ENCODE data around the gene GRIK3.

The GRIK3 gene

DNA sequence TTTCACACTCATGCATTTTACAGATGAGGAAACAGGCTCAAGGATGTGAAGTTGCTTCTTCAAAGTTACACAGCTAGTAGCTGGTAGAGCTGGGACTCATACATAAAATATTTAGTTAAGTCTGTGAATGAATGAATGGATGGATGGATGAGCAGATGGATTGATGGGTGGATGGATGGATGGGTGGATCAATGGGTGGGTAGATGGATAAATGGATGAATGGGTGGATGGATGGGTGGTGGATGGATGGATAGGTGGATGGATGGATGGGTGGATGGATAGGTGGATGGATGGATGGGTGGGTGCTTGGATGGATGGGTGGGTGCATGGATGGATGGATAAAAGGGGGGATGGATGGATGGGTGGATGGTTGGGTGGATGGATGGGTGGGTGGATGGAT is 240.9 kb downstream of the GRIK3 start:
- no peaks in the 10 kb centered on the region for H3K4me1 ChIP-seq (ENCODE audit: control insufficient read depth, insufficient read depth, low read length)
- H3K27ac ChIP-seq (ENCODE audit: low read length), result no peak overlapping the region
- H3K27me3 ChIP-seq (ENCODE audit: control insufficient read depth in 1 of 2, insufficient read depth in 2 of 2, low read length in 2 of 2), result peaks cover 0 to 10% of the 10 kb centered on the region in 2 donors
- no peaks in the 10 kb centered on the region for H3K36me3 ChIP-seq (ENCODE audit: control insufficient read depth in 2 of 2, insufficient read depth in 2 of 2, low read length in 2 of 2)
- no peak overlapping the region for H3K4me3 ChIP-seq (ENCODE audit: low read length in 2 of 2)
- no peak overlapping the region for H3K9ac ChIP-seq (ENCODE audit: low read length in 2 of 2)
- H3K9me3 ChIP-seq (ENCODE audit: control insufficient read depth in 2 of 2, low read length in 2 of 2), result no peaks in the 10 kb centered on the region

DNA sequence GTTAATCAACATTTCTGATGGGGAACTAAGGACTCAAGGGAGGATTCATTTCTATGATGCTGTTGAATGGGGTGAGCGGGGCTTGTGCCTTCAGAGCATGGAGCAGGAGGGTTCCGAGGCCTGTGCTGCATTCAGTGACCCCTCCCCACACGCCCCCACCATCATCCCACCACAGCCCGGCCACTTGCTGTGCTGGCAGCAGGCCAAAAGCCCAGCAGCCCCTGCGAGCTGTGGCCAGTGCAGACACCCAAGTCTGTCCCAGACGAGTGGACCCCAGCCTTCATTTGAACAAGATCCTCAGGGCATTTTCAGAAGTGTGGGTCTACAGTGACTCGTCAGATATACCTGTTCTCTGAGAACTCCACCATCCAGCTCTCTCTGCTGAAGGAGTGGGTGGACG is 242.0 kb downstream of the GRIK3 start:
- no peak overlapping the region for H3K4me3 ChIP-seq (ENCODE audit: low read length in 2 of 2)
- peaks cover 0 to 8% of the 10 kb centered on the region in 2 donors for H3K27me3 ChIP-seq (ENCODE audit: control insufficient read depth in 1 of 2, insufficient read depth in 2 of 2, low read length in 2 of 2)
- H3K36me3 ChIP-seq (ENCODE audit: control insufficient read depth in 2 of 2, insufficient read depth in 2 of 2, low read length in 2 of 2), result no peaks in the 10 kb centered on the region
- no peak overlapping the region for H3K27ac ChIP-seq (ENCODE audit: low read length)
- no peaks in the 10 kb centered on the region for H3K4me1 ChIP-seq (ENCODE audit: control insufficient read depth, insufficient read depth, low read length)
- H3K9ac ChIP-seq (ENCODE audit: low read length in 2 of 2), result no peak overlapping the region
- no peaks in the 10 kb centered on the region for H3K9me3 ChIP-seq (ENCODE audit: control insufficient read depth in 2 of 2, low read length in 2 of 2)

DNA sequence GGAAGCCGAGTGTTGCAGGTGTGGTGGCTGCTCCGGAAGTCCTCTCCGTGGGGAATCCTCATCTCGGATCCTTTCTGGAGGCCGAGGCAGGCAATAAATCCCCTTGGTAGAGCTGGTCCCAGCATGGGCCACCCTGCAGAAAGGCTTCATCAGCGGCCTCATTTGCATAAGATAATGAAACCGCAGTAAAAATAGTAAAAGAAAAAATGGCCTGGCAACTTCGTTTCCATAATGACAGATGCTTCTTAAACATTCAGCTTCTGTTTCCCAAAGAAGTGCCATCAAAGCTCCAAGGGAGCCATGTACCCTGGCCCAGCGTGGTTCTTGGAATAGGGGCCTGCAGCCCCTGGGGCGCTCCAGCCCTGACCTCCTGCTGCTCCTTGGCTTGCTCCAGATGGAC is 244.1 kb downstream of the GRIK3 start:
- Histone ChIP-seq H3K27me3 (ENCODE audit: control insufficient read depth in 1 of 2, insufficient read depth in 2 of 2, low read length in 2 of 2) (peaks cover 0 to 9% of the 10 kb centered on the region in 2 donors), H3K4me1 (ENCODE audit: control insufficient read depth, insufficient read depth, low read length) (no peaks in the 10 kb centered on the region), H3K9ac (ENCODE audit: low read length in 2 of 2) (no peak overlapping the region), H3K36me3 (ENCODE audit: control insufficient read depth in 2 of 2, insufficient read depth in 2 of 2, low read length in 2 of 2) (no peaks in the 10 kb centered on the region), H3K9me3 (ENCODE audit: control insufficient read depth in 2 of 2, low read length in 2 of 2) (no peaks in the 10 kb centered on the region), H3K4me3 (ENCODE audit: low read length in 2 of 2) (no peak overlapping the region), H3K27ac (ENCODE audit: low read length) (no peak overlapping the region)

DNA sequence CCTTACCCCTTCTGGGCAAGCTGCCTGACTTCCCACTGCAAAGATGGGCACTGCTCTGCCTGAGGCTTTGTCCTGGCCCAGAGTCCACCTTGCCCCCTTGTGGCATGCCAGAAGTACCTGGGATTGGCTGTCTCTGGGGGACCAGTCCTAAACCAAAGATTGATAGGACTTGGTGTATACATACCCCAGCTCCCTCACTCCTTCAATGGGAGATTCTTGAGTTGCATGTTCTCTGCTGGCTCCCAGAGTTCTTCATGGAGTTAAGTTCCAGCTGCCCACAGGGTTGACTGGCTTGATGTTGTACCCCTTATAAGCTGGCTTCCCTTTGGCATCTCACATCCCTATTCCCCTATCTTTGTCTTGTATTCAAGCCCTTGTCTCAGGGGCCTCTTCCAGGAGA is 244.8 kb downstream of the GRIK3 start:
- no peaks in the 10 kb centered on the region for H3K4me1 ChIP-seq (ENCODE audit: control insufficient read depth, insufficient read depth, low read length)
- no peak overlapping the region for H3K27ac ChIP-seq (ENCODE audit: low read length)
- H3K4me3 ChIP-seq (ENCODE audit: low read length in 2 of 2), result no peak overlapping the region
- no peaks in the 10 kb centered on the region for H3K9me3 ChIP-seq (ENCODE audit: control insufficient read depth in 2 of 2, low read length in 2 of 2)
- H3K27me3 ChIP-seq (ENCODE audit: control insufficient read depth in 1 of 2, insufficient read depth in 2 of 2, low read length in 2 of 2), result peaks cover 0 to 9% of the 10 kb centered on the region in 2 donors
- no peak overlapping the region for H3K9ac ChIP-seq (ENCODE audit: low read length in 2 of 2)
- H3K36me3 ChIP-seq (ENCODE audit: control insufficient read depth in 2 of 2, insufficient read depth in 2 of 2, low read length in 2 of 2), result no peaks in the 10 kb centered on the region

DNA sequence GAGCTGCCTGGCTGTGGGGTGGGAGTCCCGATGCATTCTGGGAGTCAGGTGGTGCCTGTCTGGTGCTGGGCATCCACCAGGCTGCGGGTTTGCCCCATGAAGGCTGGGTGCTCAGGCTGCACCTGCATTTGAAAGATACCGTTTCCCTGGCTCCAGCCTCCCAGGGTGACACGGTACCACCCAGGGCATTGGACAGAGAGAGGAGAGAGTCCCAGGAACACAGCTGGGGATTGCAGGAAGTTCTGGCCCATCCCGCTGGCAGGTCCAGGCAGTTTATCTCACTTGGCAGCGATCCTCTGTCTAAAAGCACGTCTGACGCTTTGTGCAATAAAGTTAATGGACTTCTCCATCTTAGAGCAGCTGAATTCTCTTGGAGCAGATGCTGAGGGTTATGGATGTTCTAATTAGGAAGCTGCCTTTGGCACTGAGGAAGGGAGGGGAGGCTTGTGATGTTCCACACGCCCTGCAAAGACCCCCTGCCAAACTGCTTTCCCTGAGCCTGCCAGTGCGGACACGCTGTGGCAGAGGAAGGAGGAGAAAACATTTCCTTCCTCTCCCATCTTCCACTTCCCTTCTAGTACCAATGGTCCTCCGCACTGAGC is 246.9 kb downstream of the GRIK3 start:
- H3K36me3 ChIP-seq (ENCODE audit: control insufficient read depth in 2 of 2, insufficient read depth in 2 of 2, low read length in 2 of 2), result no peaks in the 10 kb centered on the region
- no peak overlapping the region for H3K4me3 ChIP-seq (ENCODE audit: low read length in 2 of 2)
- H3K4me1 ChIP-seq (ENCODE audit: control insufficient read depth, insufficient read depth, low read length), result no peaks in the 10 kb centered on the region
- H3K9ac ChIP-seq (ENCODE audit: low read length in 2 of 2), result no peak overlapping the region
- no peaks in the 10 kb centered on the region for H3K9me3 ChIP-seq (ENCODE audit: control insufficient read depth in 2 of 2, low read length in 2 of 2)
- peaks cover 0 to 11% of the 10 kb centered on the region in 2 donors for H3K27me3 ChIP-seq (ENCODE audit: control insufficient read depth in 1 of 2, insufficient read depth in 2 of 2, low read length in 2 of 2)
- no peak overlapping the region for H3K27ac ChIP-seq (ENCODE audit: low read length)

DNA sequence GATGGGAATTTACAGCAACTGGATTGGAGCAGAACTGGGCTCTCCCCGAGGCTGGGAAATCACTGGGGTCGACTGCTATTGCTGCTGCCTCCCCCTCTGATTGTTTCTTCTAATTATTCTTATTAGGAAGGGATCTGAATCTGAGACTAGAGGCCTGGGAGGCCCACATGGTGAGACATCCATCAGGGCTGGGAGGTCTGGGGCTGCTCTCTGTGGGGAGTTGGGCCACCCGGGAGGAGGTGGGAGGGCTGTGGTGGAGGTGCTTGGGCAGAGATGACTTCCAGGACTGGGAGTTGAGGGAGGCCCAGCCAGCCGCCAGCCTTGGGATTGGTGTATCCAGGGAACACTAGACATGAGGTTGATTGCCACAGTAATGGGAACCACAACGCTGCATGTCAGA is 247.9 kb downstream of the GRIK3 start:
- Histone ChIP-seq H3K9me3 (ENCODE audit: control insufficient read depth in 2 of 2, low read length in 2 of 2) (no peaks in the 10 kb centered on the region), H3K4me3 (ENCODE audit: low read length in 2 of 2) (no peak overlapping the region), H3K27me3 (ENCODE audit: control insufficient read depth in 1 of 2, insufficient read depth in 2 of 2, low read length in 2 of 2) (peaks cover 0 to 11% of the 10 kb centered on the region in 2 donors), H3K9ac (ENCODE audit: low read length in 2 of 2) (no peak overlapping the region), H3K4me1 (ENCODE audit: control insufficient read depth, insufficient read depth, low read length) (no peaks in the 10 kb centered on the region), H3K36me3 (ENCODE audit: control insufficient read depth in 2 of 2, insufficient read depth in 2 of 2, low read length in 2 of 2) (no peaks in the 10 kb centered on the region), H3K27ac (ENCODE audit: low read length) (no peak overlapping the region)

DNA sequence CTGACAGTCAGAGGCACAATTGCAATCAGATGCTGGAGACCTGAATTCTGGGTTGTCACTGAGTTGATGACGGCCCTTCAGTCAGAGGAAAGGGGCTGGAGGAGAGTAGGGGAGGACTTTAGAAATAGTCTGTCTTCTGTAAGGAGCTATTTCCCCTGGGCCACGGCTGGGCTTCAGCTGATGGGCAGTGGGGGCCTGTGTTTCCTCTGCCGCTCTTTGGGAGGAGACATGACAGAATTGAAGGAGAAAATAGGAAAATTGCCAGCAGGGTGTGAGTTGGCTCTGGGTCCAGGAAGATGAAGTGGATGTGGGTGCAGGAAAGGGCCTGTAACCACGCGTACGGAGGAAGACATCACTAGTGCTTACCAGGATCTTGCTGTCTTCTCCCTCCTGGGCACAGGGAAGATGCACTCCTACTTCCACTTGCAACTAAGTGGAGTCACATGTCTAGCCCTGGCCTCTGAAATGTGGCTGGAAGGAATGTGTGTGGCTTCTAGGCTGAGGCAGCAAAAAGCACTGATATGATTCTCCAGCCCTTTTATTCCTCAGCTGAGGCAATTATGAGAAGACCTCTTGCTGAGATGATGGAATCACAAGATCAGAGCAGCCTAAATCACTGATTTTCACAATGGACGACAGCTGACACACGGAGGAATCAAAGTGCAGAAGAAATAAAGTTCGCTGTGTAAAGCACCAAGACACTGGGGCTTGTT is 250.0 kb downstream of the GRIK3 start:
- peaks cover 0 to 9% of the 10 kb centered on the region in 2 donors for H3K27me3 ChIP-seq (ENCODE audit: control insufficient read depth in 1 of 2, insufficient read depth in 2 of 2, low read length in 2 of 2)
- no peak overlapping the region for H3K27ac ChIP-seq (ENCODE audit: low read length)
- H3K36me3 ChIP-seq (ENCODE audit: control insufficient read depth in 2 of 2, insufficient read depth in 2 of 2, low read length in 2 of 2), result no peaks in the 10 kb centered on the region
- no peak overlapping the region for H3K9ac ChIP-seq (ENCODE audit: low read length in 2 of 2)
- no peak overlapping the region for H3K4me3 ChIP-seq (ENCODE audit: low read length in 2 of 2)
- H3K9me3 ChIP-seq (ENCODE audit: control insufficient read depth in 2 of 2, low read length in 2 of 2), result no peaks in the 10 kb centered on the region
- H3K4me1 ChIP-seq (ENCODE audit: control insufficient read depth, insufficient read depth, low read length), result no peaks in the 10 kb centered on the region

DNA sequence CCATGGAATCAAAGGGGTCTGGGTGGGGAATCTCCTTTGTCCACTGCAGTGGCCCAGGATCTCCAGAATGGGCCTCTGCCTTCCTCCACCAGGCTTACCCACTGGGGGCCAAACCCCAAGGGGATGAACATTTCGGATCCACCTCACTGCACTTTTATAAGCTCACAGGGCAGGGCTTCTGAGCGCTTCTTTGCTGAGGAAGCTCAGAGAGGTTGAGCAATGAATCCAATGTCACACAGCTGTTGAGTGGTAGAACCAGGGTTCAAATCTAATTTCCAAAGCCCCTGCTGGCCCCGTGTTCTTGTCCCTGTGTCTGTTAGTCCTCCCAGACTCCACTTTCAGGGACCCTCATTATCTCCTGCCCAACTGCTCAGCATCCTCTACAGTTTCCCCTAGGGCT is 250.8 kb downstream of the GRIK3 start:
- H3K4me3 ChIP-seq (ENCODE audit: low read length in 2 of 2), result no peak overlapping the region
- no peak overlapping the region for H3K9ac ChIP-seq (ENCODE audit: low read length in 2 of 2)
- H3K4me1 ChIP-seq (ENCODE audit: control insufficient read depth, insufficient read depth, low read length), result no peaks in the 10 kb centered on the region
- no peaks in the 10 kb centered on the region for H3K9me3 ChIP-seq (ENCODE audit: control insufficient read depth in 2 of 2, low read length in 2 of 2)
- H3K27ac ChIP-seq (ENCODE audit: low read length), result no peak overlapping the region
- peaks cover 4 to 5% of the 10 kb centered on the region in 2 donors for H3K27me3 ChIP-seq (ENCODE audit: control insufficient read depth in 1 of 2, insufficient read depth in 2 of 2, low read length in 2 of 2)
- no peaks in the 10 kb centered on the region for H3K36me3 ChIP-seq (ENCODE audit: control insufficient read depth in 2 of 2, insufficient read depth in 2 of 2, low read length in 2 of 2)

DNA sequence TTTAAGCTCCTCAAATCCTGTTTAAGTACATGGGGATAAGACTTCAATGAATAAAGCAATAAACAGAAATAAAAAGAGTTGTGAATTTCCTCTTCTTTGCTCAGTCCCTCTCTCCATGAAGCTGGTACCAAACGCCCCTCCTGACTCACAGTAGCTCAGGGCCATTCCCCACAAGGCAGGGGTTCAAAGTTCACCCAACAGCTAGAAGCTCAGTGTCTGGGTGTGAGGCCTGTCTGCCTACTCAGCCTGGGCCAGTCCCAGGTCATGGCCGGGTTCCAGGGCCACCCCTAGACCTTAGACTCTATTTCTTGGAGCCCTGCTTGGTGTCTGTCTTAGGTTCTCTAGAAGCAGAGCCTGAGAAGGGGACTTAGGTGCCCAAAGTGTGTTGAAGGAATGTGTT is 251.5 kb downstream of the GRIK3 start:
- H3K9me3 ChIP-seq (ENCODE audit: control insufficient read depth in 2 of 2, low read length in 2 of 2), result no peaks in the 10 kb centered on the region
- no peak overlapping the region for H3K9ac ChIP-seq (ENCODE audit: low read length in 2 of 2)
- no peak overlapping the region for H3K27ac ChIP-seq (ENCODE audit: low read length)
- no peak overlapping the region for H3K4me3 ChIP-seq (ENCODE audit: low read length in 2 of 2)
- no peaks in the 10 kb centered on the region for H3K36me3 ChIP-seq (ENCODE audit: control insufficient read depth in 2 of 2, insufficient read depth in 2 of 2, low read length in 2 of 2)
- peaks cover 4 to 5% of the 10 kb centered on the region in 2 donors for H3K27me3 ChIP-seq (ENCODE audit: control insufficient read depth in 1 of 2, insufficient read depth in 2 of 2, low read length in 2 of 2)
- H3K4me1 ChIP-seq (ENCODE audit: control insufficient read depth, insufficient read depth, low read length), result no peaks in the 10 kb centered on the region

DNA sequence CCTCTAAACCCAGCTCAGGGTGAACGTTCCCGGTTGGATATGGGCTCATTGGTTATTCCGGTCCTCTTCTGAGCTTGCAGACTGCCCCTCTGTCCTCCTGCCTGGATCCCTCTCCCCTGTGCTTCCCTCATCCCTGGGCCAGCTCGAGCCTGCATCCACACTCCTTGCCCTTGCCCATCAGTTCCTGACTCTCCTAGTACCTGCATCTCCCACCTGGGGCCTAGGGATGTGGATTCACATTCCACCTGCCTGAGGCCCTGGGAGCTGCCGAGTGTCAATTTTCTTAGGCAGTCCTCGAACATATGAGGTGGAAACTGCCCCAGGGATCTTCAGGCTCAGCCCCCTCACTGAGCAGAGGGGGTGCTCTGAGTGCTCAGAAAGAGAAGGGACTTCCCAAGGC is 252.2 kb downstream of the GRIK3 start:
- H3K27ac ChIP-seq (ENCODE audit: low read length), result no peak overlapping the region
- no peak overlapping the region for H3K9ac ChIP-seq (ENCODE audit: low read length in 2 of 2)
- peaks cover 4 to 5% of the 10 kb centered on the region in 2 donors for H3K27me3 ChIP-seq (ENCODE audit: control insufficient read depth in 1 of 2, insufficient read depth in 2 of 2, low read length in 2 of 2)
- no peaks in the 10 kb centered on the region for H3K4me1 ChIP-seq (ENCODE audit: control insufficient read depth, insufficient read depth, low read length)
- H3K36me3 ChIP-seq (ENCODE audit: control insufficient read depth in 2 of 2, insufficient read depth in 2 of 2, low read length in 2 of 2), result no peaks in the 10 kb centered on the region
- no peaks in the 10 kb centered on the region for H3K9me3 ChIP-seq (ENCODE audit: control insufficient read depth in 2 of 2, low read length in 2 of 2)
- no peak overlapping the region for H3K4me3 ChIP-seq (ENCODE audit: low read length in 2 of 2)

DNA sequence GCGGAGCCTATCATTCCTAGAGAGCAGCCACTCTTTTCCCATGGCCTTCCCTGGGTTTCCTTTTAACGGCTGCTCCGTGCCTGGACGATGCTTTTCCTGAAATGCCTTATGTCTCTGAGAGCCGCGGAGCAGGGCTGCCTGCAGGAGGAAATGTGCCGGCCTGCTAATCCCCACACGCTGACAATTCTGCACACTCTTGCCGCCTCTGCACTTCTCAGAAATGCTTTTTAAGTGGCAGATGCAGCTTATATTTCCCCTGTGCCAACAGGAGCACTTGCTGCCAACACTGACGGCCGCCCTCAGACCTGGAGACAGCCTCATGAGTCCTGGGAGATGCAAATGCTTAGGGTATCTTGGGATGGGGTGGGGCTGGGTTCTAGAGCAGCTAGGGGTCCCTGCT is 253.2 kb downstream of the GRIK3 start:
- H3K4me3 ChIP-seq (ENCODE audit: low read length in 2 of 2), result no peak overlapping the region
- no peak overlapping the region for H3K9ac ChIP-seq (ENCODE audit: low read length in 2 of 2)
- H3K36me3 ChIP-seq (ENCODE audit: control insufficient read depth in 2 of 2, insufficient read depth in 2 of 2, low read length in 2 of 2), result no peaks in the 10 kb centered on the region
- H3K4me1 ChIP-seq (ENCODE audit: control insufficient read depth, insufficient read depth, low read length), result no peaks in the 10 kb centered on the region
- no peak overlapping the region for H3K27ac ChIP-seq (ENCODE audit: low read length)
- peaks cover 4 to 9% of the 10 kb centered on the region in 2 donors for H3K27me3 ChIP-seq (ENCODE audit: control insufficient read depth in 1 of 2, insufficient read depth in 2 of 2, low read length in 2 of 2)
- no peaks in the 10 kb centered on the region for H3K9me3 ChIP-seq (ENCODE audit: control insufficient read depth in 2 of 2, low read length in 2 of 2)
